ENCODE measurements around the gene RTEL1. TPM values are rescaled to one million over a fixed set of nuclear protein-coding genes. Genes with fewer than 3 reads are reported as not detected.

RTEL1 gene
- total and polyA plus RNA-seq, 2 experiments from 2014 or later, result 14.0 to 18.2 TPM

DNA sequence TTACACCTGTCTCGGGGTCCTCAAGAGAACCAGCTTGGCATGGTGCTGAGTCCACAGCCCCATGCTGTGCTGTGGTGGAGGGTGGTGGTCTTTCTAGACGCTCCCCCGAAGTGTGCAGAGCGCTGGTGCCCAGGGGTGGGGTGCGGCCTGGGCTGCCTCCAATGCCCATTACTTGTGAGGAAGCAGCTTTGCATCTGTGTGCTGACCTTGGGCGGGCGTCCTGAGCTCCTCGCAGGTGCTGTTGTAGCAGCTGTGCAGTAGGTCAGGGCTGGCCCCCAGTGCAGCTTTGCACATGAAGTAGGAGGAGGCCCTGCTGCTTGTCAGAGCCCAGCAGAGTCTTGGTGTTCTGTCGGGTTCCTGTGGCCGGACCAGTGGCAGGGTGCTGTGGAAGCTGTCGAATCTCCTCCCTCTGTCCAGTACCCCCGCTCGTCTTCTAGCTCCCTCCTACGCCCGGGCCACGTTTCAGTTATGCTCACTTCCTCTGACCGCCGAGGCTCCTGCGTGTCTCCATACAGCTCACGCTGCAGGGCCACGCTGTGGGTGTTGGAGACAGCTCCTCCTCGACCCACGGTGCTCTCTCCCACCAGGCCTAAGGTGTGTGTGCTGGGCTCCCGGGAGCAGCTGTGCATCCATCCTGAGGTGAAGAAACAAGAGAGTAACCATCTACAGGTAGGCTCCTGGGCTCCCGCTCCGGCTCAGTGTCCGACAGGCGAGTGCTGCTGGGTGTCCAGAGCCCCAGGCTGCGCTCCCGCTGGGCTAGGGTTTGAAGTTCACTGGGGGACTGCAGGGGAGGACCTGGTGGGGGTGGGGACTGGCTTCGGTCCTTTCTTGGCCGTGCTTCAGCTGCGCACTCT lies 4.1 kb downstream of the RTEL1 start:
- Histone ChIP-seq H3K4me2 (no peak overlapping the region), H4K20me1 (ENCODE audit: insufficient read depth, poor library complexity, severe bottlenecking) (no peaks in the 10 kb centered on the region), H3K9me3 (ENCODE audit: low read depth) (no peaks in the 10 kb centered on the region), H3K79me2 (peaks cover 10% of the 10 kb centered on the region), H3K4me1 (ENCODE audit: insufficient read depth) (peaks cover 7% of the 10 kb centered on the region), H3K27ac (no peak overlapping the region), H3K27me3 (no peaks in the 10 kb centered on the region), H3K9me2 (replicated peaks; ENCODE audit: insufficient read depth) (no peaks in the 10 kb centered on the region), H3K4me3 (no peak overlapping the region), H3K36me3 (replicated peaks; ENCODE audit: insufficient read depth, low read depth) (no peaks in the 10 kb centered on the region), H2AFZ (no peak overlapping the region)
- TF ChIP-seq EZH2phosphoT487 (IDR thresholded peaks at IDR 0.05; ENCODE audit: low read depth, severe bottlenecking, unreplicated experiment) (no peak), EZH2 (IDR thresholded peaks at IDR 0.05; ENCODE audit: borderline replicate concordance) (no peak)
- TF ChIP-seq, protein P1, sequence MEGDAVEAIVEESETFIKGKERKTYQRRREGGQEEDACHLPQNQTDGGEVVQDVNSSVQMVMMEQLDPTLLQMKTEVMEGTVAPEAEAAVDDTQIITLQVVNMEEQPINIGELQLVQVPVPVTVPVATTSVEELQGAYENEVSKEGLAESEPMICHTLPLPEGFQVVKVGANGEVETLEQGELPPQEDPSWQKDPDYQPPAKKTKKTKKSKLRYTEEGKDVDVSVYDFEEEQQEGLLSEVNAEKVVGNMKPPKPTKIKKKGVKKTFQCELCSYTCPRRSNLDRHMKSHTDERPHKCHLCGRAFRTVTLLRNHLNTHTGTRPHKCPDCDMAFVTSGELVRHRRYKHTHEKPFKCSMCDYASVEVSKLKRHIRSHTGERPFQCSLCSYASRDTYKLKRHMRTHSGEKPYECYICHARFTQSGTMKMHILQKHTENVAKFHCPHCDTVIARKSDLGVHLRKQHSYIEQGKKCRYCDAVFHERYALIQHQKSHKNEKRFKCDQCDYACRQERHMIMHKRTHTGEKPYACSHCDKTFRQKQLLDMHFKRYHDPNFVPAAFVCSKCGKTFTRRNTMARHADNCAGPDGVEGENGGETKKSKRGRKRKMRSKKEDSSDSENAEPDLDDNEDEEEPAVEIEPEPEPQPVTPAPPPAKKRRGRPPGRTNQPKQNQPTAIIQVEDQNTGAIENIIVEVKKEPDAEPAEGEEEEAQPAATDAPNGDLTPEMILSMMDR (IDR thresholded peaks at IDR 0.05; ENCODE audit: poor library complexity), result no peak
- no peak for DNase-seq (ENCODE audit: low spot score)
- WGBS (ENCODE audit: low lambda C conversion rate, missing lambda C conversion rate), result 94% methylated on average over 33 of the region's 33 CpGs

DNA sequence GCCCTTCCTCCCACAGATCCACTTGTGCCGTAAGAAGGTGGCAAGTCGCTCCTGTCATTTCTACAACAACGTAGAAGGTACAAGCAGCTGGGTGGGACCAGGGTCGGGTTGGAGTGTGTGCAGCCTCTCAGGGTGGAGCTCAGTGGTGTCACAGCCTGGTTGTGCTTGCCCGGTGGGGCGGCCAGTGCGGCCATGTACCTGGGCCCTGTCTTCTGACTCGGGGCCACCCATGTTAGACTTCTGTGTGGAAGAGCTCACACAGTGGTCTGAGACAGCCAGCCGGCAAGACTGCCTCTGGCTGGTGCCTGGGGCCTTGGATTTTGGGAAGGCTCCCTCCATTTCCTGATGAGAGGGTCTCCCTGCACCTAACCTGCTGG lies 4.7 kb downstream of the RTEL1 start:
- no peaks in the 10 kb centered on the region for H3K9me3 ChIP-seq (ENCODE audit: low read depth)
- H3K4me2 ChIP-seq, result no peak overlapping the region
- no peak overlapping the region for H3K27ac ChIP-seq
- peaks cover 7% of the 10 kb centered on the region for H3K4me1 ChIP-seq (ENCODE audit: insufficient read depth)
- peaks cover 10% of the 10 kb centered on the region for H3K79me2 ChIP-seq
- no peaks in the 10 kb centered on the region for H3K9me2 ChIP-seq (replicated peaks; ENCODE audit: insufficient read depth)
- no peaks in the 10 kb centered on the region for H4K20me1 ChIP-seq (ENCODE audit: insufficient read depth, poor library complexity, severe bottlenecking)
- H3K36me3 ChIP-seq (replicated peaks; ENCODE audit: insufficient read depth, low read depth), result no peaks in the 10 kb centered on the region
- no peak overlapping the region for H2AFZ ChIP-seq
- H3K4me3 ChIP-seq, result no peak overlapping the region
- H3K27me3 ChIP-seq, result no peaks in the 10 kb centered on the region
- DNase-seq (ENCODE audit: low spot score), result no peak
- WGBS (ENCODE audit: low lambda C conversion rate, missing lambda C conversion rate), result 96% methylated on average over 9 of the region's 9 CpGs
- TF ChIP-seq EZH2phosphoT487 (IDR thresholded peaks at IDR 0.05; ENCODE audit: low read depth, severe bottlenecking, unreplicated experiment) (no peak), EZH2 (IDR thresholded peaks at IDR 0.05; ENCODE audit: borderline replicate concordance) (no peak)
- TF ChIP-seq, protein P1 (IDR thresholded peaks at IDR 0.05; ENCODE audit: poor library complexity), result no peak

DNA sequence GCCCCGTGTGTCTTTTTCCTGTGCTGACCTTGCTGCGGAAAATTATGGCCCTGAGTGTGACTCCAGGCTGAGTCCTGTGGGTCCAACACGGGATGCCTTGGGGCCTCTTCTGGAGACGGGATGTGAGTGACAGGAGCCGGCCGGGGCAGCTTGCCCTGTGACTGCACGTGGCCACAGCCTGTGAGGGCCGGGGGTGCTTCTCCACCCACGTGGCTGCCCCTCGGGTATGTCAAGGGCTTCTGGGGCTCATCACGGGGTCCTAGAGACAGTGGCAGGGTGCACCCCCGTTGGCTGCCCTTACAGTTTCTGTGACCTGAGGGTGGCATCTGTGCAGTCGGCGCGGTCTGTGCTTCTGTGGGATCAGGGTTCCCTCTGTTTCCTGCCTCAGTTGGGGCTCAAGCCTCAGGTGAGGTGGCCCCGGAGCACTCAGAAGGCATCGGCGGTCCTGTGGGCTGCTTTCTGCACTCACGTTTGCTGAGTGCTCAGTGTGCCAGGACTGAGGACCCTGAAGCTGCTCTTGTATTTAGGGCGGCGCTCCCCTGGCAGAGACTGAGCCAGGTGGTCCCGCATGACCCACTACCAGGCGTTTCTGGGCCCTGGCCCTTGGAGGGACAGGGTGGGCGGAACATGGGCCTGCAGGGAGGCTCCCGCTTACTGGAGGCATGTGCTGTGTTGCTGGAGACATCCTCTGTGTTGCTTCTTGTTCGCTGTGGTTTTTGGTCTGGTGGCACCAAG lies 5.4 kb downstream of the RTEL1 start:
- 97% methylated on average over 26 of the region's 26 CpGs for WGBS (ENCODE audit: low lambda C conversion rate, missing lambda C conversion rate)
- Histone ChIP-seq H4K20me1 (ENCODE audit: insufficient read depth, poor library complexity, severe bottlenecking) (no peaks in the 10 kb centered on the region), H3K4me2 (no peak overlapping the region), H3K4me3 (no peak overlapping the region), H2AFZ (no peak overlapping the region), H3K4me1 (ENCODE audit: insufficient read depth) (peaks cover 7% of the 10 kb centered on the region), H3K27ac (no peak overlapping the region), H3K9me3 (ENCODE audit: low read depth) (no peaks in the 10 kb centered on the region), H3K9me2 (replicated peaks; ENCODE audit: insufficient read depth) (no peaks in the 10 kb centered on the region), H3K27me3 (no peaks in the 10 kb centered on the region), H3K36me3 (replicated peaks; ENCODE audit: insufficient read depth, low read depth) (no peaks in the 10 kb centered on the region), H3K79me2 (peaks cover 10% of the 10 kb centered on the region)
- TF ChIP-seq EZH2 (IDR thresholded peaks at IDR 0.05; ENCODE audit: borderline replicate concordance), result no peak
- TF ChIP-seq EZH2phosphoT487 (IDR thresholded peaks at IDR 0.05; ENCODE audit: low read depth, severe bottlenecking, unreplicated experiment), result no peak
- TF ChIP-seq, protein P1 (IDR thresholded peaks at IDR 0.05; ENCODE audit: poor library complexity), result no peak
- no peak for DNase-seq (ENCODE audit: low spot score)
